GM20000 (cell line): ENCODE results near the gene TNFAIP8L2.

ENCODE experiments used
- DNase-seq: peaks from one replicate; pipeline ENCODE4 v3.0.0; 2012; ENCODE audit warnings: low spot score
- CTCF ChIP-seq: IDR thresholded peaks from 2 replicates; pipeline ENCODE4 v1.5.1; 2012; ENCODE audit warnings: mild to moderate bottlenecking, control low read depth; ENCODE audit errors: extremely low read depth, missing control alignments

The TNFAIP8L2 gene

GRCh38 chr1:151137789-151138188 lies 18.7 kb upstream of the TNFAIP8L2 start:
- DNase-seq, result no peak
- no peak for TF ChIP-seq CTCF

- no peak for DNase-seq
- no peak for TF ChIP-seq CTCF
These were observed 13.9 kb upstream of the TNFAIP8L2 start for GRCh38 chr1:151142411-151143056.

- no peak for TF ChIP-seq CTCF
- no peak for DNase-seq
These were observed 13.4 kb upstream of the TNFAIP8L2 start for GRCh38 chr1:151143057-151143435.

GRCh38 chr1:151143986-151144385 lies 12.5 kb upstream of the TNFAIP8L2 start:
- no peak for DNase-seq
- no peak for TF ChIP-seq CTCF

- no peak for DNase-seq
- no peak for TF ChIP-seq CTCF
These were observed 11.8 kb upstream of the TNFAIP8L2 start for GRCh38 chr1:151144474-151145303.

- no peak for DNase-seq
These were observed 11.0 kb upstream of the TNFAIP8L2 start for GRCh38 chr1:151145304-151146071.

More at GRCh38 chr1:151145304-151146071, 11.0 kb upstream of the TNFAIP8L2 start:
- TF ChIP-seq CTCF, result no peak
